ENCODE results near the gene VSIG10L2.

- TF ChIP-seq POLR2A (IDR thresholded peaks at IDR 0.05): no peak
- no peak for TF ChIP-seq CTCF (IDR thresholded peaks at IDR 0.05)
Observed at GRCh38 chr11:125944350-125945010, 1.4 kb upstream of the VSIG10L2 start.
